AG09319 (cell line): Measurements from ENCODE around the gene SLC7A8.

Source experiments
- DNase-seq: peaks from one replicate; pipeline ENCODE4 v3.0.0-alpha.2; 2010; ENCODE audit warnings: low read depth; ENCODE audit errors: extremely low read depth
- CTCF ChIP-seq: IDR thresholded peaks from 2 replicates; pipeline ENCODE4 v1.5.1; 2011; ENCODE audit warnings: low read depth, mild to moderate bottlenecking, inconsistent platforms, low read length, moderate library complexity

SLC7A8 gene

DNA sequence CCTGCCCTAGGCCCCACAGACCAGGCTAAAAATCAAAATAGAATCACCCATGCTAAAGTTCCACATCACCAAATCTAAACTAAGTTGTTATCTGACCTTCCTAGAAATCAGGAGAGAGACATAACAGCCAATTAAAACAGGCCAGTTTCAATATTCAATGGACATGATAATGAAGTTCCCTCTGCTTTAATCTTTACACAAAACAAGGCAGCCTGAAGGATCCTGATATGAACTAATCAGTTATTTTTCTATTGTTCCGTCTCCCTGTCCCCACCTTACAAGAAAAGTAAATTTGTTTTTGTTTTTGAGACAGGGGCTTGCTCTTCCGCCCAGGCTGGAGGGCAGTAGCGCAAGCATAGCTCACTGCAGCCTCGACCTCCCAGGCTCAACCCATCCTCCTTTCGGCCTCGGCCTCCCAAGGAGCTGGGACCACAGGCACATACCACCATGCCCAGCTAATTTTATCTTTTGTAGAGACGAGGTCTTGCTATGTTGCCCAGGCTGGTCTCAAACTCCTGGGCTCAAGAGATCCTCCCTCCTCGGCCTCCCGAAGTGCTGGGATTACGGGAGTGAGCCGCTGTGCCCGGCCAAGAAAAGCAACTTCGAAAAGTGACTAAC lies 59.0 kb downstream of the SLC7A8 start:
- no peak for DNase-seq
- no peak for TF ChIP-seq CTCF

DNA sequence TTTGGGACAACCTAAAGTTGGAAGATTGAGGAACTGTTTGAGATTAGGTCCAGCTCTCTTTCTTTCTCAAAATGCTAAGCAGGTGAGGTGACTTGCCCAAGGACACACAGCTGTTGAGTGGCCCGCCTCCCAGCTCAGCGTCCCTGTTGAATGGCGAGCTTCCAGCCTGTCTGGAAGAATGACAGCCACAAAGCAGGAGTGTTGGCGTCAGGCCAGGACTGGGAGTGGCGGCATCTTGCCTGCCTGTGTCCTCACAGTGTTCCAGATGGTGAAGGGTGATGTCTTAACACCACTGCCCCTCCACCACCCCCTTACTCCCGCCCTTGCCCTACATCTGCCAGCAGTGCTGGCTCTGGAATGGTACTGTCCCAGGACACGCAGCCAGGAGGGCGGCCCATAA lies 60.0 kb downstream of the SLC7A8 start:
- no peak for TF ChIP-seq CTCF
- DNase-seq = no peak

DNA sequence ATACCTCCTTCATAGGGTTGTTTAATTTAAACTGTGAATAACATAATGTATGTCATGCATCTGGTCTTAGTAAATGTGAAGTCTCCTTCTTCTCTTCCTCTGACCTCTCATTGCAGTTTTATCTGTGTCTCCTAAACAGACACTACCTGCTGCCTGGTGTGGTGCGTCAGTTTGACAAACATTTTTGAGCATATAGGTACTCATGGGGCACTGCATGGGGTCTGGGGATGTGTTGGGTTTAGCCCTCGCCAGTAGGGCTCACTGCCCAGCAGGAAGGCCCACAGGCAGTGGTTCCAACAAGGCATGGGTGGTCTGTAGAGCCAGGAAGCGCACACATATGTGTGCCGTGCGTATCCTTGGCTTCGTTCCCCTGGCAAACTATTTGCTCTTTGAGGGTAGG lies 61.4 kb downstream of the SLC7A8 start:
- TF ChIP-seq CTCF = no peak
- DNase-seq = no peak

GRCh38 chr14:23121361-23121771 lies 62.1 kb downstream of the SLC7A8 start:
- TF ChIP-seq CTCF = no peak
- no peak for DNase-seq

GRCh38 chr14:23120541-23121251 lies 62.8 kb downstream of the SLC7A8 start:
- DNase-seq = peak; percentile 68

DNA sequence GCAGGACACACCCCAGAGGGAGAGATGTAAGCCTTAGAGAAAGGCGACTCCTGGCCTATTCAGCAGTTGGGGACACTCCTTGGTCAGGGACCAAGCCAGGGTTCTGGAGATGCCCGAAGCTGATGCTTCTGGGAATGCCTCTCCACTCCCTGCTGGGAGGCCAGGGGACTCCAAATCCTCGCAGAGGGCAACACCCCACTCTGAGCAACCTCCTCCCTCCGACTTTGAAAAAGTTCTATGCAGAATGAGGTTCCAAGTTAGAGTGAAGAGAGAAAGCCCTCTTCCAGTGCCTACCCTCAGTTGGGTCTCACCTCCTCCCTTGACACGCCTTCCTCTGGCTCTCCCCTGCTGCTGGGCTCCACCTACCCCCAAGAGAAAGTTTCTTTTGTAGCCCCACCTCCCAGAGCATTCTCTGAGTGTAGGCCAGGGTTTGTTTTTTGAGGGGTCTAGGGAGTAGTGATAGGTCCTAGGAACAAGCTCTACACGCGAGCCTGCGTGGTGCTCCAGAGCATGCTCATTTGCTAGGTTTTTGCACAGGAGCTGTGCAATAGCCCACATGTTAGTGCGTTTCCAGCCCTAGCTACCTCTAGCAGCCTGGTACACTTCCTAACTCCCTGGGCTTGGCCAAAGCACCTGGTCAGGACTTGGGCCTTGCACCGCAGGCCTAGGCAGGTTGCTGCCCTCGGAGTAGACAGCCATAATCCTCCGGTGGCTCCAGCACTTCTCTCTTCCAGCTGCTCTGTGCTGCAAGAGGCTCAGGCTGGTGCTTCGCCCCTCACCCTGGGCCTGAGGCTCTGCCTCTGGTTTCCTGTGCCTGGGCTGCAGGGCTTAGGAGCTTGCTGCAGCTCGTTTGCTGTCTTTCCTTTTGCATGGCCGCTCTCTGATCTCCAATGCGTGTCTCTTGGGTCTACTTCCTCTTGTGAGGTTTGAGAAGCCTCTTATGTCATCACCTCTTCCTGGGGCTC lies 63.8 kb downstream of the SLC7A8 start:
- DNase-seq = no peak
- TF ChIP-seq CTCF = no peak

More at GRCh38 chr14:23120541-23121251, 62.8 kb downstream of the SLC7A8 start:
- peak; percentile 100 for TF ChIP-seq CTCF
